ENCODE data around the gene HNRNPA3.
"Not testable (repeated sequence)": the region's sequence is repeated elsewhere in the genome, so short reads cannot be mapped to it uniquely, and the experiment has no call there.

HNRNPA3 gene

DNA sequence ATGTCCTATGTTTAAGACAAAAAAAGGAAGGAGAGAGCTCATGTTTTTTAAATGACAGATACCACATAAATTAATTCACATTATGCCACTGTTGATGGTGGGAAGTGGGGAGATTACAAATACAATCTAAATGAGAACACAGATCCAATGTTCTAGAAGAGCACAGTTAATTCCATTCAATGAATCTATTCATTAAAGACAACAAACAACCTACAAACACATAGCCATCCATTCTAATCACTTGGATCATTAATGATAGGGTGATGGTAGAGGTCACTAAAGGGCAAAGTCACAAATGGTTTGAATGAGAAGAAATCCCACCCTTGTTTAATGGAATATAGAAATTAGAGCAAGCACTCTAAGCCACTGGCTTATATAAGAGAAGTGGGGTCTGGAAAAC is 21.7 kb downstream of the HNRNPA3 start:
- DNase-seq = no peak

DNA sequence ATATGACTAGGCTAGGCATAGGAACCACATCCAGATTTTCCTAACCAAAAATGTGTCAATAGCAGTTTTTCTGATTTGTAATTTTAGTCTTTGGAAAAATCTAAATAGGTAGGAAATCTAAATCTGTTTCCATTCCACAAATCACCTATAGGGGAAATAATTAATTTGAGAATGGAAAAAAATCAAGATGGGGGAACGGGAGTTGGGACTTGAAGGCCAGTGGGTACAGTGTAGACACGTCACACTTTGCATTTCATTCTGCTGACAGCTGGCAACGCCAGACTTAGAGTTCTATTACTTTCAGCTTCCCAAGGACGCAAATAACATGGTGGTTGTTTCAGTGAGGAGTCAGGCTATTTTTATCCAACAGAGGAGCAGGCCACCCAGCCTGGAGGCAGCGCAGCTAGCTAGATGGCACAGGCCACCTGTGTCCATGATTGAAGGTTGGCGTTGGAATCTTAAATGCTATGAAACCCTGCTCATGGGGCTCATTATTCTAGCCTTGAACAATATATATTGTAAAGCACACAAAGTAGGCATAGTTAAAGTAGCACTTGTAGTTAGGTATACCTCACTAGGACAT is 23.4 kb downstream of the HNRNPA3 start:
- DNase-seq = no peak

DNA sequence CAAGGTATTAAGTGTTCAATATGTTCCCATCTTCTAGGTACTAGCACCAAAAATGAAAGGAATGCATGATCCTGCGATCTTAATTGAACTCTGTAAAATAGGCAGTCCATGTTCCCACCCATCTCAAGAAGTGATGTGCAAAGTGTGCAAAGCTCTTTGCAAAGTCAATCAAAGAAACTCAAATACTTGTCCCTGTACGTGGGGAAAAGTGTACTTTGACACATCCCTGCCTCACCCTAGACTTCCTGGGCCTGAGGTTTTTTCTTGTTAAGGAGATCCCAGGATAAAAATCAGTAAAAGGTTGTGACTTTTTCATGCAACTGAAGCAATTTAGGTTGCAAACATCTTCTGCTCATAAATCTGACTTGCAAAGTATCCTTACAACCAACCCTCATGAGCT is 25.3 kb downstream of the HNRNPA3 start:
- DNase-seq = no peak

DNA sequence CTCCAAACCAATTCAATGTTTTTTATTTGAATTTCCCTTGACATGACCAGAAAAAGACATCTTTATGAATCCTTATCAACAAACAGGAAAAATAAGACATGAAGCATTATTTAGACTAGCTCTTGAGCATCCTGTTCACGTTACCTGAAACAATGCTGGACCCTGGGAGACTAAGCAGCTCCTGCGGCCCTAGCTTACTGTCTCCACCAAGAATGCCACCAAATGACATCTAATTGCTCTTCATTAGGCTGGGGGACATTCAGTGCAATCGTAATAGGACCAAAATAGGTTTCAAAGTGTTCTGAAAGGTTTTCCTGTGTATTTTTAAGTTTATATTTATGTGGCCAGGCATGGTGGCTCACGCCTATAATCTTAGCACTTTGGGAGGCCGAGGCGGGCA is 26.5 kb downstream of the HNRNPA3 start:
- DNase-seq = no peak

DNA sequence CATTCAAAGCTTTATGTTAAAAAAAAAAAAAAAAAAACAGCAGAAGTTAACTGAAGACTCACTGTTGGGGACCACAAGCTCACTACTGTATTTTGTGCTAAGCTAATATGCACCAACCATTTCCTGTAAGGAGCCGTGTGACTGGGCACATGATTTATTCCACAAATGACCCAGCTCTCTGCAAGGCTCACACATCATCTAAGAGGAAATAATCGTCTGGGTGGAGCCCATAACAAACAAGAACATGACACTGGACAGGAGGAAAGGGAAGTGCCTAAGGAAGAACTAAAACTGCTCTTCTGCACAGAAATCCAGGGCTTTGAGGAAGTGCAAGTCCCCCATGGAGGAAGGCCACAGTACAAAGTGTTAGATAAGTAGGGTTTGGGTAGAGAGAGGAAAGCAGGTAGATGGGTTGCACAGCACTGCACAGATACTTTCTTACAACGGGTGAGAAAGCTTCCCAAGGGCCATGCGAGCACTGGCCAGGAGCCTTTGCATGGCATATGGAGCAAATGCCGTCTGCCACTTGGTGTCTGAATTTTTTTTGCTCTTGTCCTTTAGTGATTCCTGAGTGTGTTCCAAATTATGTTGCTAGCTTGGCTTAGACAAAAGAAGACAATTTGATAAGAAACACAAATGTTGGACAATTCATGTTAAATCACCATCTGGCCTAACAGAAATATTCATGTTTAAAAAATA is 27.5 kb downstream of the HNRNPA3 start:
- peak; percentile 72 for DNase-seq

DNA sequence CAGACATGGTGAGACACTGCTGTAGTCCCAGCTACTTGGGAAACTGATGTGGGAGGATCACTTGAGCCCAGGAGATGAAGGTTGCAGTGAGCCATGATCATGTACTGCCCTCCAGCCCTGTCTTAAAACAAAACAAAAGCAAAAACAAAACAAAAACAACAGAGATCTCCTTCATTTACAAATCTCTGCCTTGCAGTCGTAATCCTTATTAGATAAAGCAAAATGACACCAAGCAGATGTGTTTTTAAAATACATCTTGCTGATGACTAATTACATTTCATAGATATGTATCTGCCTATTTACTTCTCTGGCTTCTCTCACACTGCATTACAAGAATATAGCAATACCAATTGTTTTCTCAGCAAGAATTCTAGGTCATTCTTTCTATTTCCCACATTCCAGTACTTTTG is 29.1 kb downstream of the HNRNPA3 start:
- DNase-seq = no peak

DNA sequence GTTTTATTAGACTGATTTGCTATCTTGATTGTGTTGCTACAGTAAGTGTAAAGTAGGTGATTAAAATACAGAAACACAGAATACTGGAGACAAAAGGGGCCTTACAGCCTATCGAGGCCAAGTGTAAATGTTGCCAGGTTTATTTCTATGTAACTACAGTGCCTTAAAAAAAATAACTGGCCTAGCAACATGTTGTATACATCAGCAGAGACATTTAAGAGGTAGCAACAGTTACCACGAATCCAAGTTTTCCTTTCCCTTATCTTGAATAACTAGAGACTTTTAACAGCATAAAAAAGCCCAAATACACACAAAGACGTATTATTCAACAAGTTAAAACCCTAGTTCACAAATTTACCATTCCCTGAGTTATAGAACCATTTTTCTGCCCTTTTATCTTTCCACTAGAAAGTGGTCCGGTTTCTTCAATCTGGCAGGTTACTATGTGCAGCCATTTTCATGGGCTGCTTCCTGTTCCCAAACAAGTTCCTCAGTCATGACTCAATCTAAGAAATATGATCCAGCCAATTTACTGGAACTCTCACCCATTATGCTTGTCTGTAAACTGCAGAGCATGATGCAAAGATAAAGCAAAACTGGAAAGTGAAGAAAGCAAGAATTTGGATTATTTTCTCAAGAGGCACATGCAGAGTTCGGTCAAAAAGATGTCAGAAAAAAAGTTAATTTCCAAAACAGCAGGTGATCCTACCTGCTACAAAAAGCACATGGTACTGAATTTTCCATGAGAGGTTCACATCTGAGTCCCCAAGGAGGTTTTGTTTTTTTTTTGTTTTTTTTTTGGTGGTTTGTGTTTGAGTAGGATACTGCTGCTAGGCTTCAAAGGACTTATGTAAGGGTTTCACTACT is 29.8 kb downstream of the HNRNPA3 start:
- no peak for DNase-seq

DNA sequence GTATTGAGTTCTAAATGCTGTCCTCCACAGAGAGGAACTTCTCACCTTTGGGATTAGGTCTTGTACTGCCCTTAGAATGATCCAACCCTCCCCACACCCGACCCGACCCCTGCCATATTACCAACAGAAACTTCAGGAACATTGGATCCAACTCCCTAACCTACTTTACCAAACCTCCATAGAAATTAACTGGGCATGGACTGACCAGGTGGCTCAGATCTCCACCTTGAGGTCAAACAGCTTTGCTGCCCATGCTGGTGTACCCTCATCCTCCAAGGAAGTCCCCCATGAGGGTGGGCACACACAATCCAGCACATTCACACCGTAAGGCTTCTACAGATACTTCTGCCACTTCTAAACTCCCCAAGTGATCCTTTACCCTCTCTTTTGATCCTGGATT is 30.5 kb downstream of the HNRNPA3 start:
- no peak for DNase-seq

DNA sequence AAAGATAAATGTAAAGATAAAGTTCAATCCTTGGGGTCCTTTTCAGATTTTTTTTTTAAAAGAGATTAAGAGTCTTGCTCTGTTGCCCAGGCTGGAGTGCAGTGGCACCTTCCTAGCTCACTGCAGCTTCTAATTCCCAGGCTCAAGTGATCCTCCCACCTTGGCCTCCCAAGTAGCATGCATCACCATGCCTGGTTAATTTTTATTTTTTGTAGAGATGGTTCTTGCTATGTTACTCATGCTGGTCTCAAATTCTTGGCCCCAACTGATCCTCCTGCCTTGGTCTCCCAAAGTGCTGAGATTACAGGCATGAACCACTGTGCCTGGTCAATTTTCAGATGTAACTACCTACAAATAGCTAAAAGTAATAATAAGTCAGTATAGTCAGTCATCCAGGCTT is 30.9 kb downstream of the HNRNPA3 start:
- no peak for DNase-seq

DNA sequence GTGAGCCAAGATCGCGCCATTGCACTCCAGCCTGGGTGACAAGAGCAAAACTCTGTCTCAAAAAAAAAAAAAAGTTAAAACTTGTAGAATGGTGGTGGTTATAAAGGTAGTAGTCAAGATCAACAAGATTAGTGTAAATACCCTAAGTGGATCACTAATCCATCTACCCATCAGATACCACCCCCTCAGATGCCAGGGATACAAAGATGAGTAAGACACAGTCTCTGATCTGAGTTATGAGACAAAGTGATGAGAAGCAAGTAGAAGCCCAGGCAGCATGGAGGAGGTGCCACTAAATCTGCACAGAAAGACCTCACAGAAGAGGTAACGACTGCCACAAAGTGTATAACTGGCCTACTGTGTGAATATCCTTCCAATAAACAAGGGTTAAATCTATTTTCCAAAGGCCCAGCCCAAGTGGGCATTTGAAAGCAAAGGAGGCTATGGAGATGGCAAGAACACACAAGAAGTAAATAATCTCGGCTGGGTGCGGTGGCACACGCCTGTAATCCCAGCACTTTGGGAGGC is 31.7 kb downstream of the HNRNPA3 start:
- DNase-seq = no peak

DNA sequence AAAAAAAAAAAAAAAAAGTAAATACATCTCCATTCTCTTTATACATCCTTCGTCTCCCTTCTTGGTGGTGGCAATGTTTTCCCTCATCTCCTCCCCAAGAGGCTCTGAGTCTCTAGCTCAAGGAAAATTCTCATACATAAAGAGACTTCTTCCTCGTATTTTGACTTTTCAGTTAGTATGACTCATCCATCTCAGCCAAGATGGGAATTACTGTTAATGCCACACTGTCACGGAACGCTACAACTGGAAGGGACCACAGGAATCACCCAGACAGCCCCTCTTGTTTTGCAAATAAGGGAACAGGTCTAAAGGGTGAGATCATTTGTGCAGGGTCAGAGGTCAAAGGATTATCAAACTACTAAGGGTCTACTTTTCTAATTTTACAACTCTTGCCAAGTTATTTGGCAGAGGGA is 32.4 kb downstream of the HNRNPA3 start:
- peak; percentile 22 for DNase-seq

DNA sequence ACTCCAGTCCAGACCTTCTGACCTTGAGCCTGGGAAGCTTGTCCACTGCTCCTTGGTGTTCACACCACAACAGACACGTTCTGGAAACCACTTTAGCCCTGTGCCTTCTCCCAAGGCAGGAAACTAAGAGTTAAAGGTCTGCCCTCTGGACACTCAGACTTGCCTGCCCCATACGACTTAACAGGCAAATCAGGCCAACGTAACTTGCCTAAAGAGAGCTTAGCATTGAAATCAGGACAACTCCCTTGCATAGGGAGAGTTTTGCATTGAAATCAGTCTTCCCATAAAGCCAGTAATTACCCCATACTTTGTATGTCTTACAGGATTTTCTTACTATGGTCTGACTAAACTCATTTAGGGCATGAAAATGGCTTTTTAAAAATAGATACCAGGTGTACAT is 33.4 kb downstream of the HNRNPA3 start:
- no peak for DNase-seq

DNA sequence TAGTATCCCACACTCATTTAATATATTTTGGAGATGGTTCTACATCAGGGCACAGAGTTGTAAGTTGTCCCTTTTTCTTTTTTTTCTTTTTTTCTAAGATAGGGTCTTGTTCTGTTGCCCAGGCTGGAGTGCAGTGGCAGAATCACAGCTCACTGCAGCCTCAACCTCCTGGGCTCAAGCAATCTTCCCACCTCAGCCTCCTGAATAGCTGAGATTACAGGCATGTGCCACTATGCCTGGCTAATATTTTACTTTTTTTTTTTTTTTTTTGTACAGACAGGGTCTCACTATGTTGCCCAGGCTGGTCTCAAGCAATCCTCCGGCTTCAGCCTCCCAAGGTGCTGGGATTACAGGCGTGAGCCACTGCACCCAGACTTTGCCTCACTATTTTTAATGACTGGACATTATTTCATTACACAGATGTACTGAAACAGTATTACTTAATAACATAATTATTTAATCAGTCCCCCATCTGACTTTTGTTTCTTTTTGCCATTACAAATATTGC is 34.0 kb downstream of the HNRNPA3 start:
- DNase-seq = not testable (repeated sequence)

DNA sequence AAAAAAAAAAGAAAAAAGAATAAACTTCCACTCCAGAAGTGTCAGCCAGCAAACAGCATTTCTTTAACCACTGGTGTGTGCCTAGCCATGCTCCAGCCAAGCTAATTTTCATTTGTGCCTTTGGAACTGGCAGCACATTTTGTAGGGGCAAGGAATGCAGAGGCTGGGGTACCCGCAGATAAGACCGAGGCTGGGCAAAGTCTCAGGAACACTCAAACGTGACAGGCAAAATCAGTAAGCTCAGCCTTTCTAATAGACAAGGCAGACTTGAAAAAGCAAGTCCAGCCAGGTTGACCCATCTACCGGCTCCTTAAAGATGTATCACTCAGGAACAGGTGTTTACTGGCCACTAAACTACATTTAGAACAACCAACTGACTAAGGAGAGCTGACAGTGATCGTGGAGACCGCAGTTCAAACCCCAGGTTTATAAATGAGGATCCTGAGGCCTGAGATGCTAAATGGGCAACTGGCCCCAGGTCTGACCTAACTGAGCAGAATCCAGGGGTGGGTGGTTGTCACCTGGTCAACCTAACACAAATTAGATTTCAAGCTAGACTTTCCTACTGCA is 35.2 kb downstream of the HNRNPA3 start:
- DNase-seq = no peak

DNA sequence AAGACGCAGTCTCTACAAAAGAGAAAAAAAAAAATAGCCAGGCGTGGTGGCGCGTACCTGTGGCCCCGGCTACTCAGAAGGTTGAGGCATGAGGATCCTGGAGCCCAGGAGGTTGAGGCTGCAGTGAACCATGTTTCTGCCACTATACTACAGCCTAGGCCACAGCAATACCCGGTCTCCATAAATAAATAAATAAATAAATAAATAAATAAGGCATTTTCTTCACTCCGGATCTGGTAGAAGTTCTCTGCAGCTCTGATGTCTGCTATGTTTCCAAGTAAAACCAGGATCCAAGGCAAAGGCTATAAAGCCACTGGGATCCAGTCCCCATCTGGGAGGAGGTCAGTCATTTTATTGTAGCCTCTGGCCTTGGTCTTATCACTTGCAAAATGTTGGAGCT is 36.4 kb downstream of the HNRNPA3 start:
- DNase-seq = no peak

DNA sequence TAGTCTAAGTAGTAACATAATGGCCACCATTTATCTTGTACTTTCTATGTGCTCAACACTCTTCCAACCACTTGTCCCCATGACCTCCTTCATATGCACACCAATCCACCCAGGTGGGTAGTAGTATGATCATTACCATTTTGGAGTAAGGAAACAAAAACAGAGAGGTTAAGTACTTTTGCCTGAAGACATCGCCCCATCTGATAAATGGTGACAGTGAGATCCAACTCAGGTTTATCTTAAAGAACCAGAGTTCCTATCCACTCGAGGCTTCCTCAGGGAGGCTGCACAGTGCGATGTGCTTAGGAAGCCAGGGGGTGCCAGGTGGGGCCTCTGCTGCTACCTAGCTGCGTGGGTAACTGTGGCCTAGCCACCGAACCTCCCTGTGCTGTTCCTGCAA is 37.9 kb downstream of the HNRNPA3 start:
- no peak for DNase-seq

DNA sequence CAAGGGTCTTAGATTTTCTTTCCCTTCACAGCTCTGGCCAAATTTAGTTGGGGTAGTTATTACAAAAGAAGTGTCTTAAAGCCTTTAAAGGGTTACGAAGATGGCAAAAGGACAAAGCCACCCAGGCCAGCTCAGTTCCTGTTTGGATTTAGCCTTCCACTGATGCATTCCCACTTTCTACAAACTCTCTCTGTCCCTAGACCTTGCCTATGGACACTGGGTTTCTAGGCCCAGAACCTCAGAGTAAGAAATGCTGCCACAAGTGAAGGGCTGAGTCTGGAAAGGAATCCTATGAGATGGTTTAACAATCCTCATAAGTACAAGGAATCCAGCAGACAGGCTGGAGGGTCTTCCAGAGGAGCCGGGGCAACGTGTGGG is 38.6 kb downstream of the HNRNPA3 start:
- no peak for DNase-seq

DNA sequence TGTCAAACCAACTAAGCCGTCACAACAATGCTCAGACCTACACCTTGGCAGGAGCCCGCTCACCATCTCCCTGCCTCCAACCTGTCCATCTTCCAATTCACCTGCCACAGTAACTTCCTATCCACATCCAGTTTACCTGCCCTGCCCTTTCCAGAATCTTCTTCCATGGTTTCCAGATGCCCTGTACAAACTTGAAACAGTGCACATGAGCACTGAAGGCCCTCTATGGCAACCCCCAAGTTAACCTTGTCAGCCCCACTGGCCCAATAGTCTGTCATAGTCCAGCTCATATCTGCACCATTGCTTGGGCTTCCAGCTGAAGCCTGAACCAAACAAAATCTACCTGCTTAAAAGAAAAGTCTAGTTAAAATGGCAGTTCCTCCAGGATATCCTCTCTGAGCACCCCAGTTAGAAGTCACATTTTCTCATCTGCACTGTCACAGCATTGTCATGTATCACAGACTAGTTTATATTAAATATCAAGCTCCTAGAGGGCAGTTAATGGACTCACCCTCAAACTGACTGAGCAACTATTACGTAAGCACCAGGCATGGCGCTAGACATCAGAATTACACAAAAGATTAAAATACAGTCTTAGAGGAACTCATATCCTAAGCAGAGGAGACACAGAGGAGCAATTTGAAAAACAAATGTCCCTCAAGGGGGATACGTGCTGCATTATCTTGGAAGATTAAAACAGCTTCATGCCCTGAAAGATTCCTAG is 40.4 kb downstream of the HNRNPA3 start:
- DNase-seq = no peak

DNA sequence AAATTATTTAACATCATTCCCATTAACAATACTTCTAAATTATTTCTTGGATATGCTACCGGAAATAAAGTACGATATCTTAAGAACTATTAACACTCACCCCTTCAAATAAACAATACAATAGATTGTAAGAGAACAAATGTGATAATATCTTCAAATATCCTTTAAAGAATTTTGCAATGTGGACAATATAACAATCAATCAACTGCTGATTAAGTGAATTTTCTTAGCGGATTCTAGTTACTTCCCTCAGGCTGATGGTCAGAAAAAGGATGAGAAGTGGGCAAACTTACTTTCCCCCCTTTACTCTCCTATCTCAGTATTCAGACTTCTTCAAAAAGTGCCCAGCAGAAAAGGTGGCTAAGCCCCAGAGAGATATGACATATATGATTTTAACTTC is 41.1 kb downstream of the HNRNPA3 start:
- DNase-seq = no peak

DNA sequence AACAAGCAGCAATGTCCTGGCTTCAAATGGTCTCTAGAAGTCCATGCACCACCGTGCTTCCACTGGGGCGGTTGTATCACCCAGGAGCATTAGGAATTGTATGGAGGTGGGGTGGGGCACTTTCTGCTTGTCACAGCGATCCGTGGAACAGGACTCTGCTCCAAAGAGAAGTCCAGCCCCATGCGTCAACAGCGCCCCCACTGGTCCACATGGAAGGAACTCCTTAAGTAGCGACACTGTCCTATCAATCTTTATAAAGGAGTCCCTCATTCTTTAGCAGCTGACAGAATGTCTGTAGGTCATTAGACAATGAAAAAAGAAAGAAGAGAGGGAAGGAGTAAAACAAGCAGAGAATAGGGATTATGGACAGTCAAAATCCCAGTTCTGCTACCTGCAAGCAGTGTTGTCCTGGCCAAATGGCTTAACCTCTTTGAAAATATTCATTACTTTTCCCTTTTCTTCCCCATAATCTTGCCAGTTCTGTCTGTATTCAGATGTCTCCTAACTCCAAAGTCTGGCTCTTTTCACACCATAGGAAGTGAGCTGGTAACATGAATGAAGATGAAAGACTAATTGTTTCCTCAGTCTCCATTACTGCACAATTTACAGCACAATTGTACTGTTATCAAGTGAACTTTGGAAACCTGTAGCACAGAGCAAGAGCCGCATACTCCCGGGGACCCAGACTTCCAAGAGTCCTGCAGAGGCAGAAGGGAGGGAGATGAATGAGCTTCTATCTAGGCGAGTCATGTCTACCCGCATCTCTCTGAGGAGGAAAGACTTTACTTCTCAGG is 42.0 kb downstream of the HNRNPA3 start:
- DNase-seq = no peak

DNA sequence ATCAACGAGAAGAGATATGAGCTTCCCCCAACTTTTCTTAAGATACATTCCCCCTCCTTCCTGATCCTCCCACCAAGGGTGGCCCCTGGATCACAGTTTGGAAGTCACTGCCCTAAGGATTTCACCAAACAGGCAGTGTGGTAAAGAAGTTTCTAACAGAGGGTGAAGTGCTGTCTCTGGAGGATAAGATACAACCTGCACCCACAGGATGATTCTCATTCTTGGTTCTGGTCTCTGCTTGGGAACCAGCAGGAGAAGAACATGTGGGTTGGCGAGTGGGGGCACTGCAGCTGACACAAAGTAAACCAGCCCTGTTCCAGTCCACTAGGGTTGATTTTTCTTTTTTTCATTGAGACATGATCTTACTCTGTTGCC is 42.6 kb downstream of the HNRNPA3 start:
- no peak for DNase-seq

DNA sequence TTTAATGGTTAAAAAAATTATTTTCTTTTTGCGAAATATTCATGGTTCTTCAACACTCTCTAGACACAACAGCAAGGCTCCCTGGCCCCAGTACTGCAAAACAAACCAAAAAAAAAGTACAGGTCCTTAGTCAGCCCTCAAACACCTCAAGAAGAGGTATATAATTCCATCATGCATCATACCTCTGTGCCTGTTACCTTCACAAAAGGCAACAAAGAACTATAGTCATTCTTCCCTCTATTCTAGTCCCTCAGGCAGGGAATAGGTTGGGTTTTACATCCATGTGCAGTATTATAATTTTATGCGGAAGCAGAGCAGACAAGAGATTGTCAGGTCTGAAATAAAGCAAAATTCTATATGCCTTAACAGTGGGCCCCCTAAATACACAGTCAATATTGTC is 43.4 kb downstream of the HNRNPA3 start:
- DNase-seq = no peak
